AG09319 (cell line): Measurements from ENCODE around the gene ACBD5.
A peak's percentile ranks its signal among the peaks of the same experiment; 100 is the strongest.

Experiments used
- DNase-seq: peaks from one replicate; pipeline ENCODE4 v3.0.0-alpha.2; 2010; ENCODE audit warnings: low read depth; ENCODE audit errors: extremely low read depth
- TF ChIP-seq, protein P1 (sequence below): IDR thresholded peaks from 2 replicates; pipeline ENCODE4 v1.5.1; 2011; ENCODE audit warnings: low read depth, mild to moderate bottlenecking, inconsistent platforms, low read length, moderate library complexity

ACBD5 gene

GRCh38 chr10:27235706-27236105, 4.9 kb downstream of the ACBD5 start:
- DNase-seq = no peak
- TF ChIP-seq, protein P1, sequence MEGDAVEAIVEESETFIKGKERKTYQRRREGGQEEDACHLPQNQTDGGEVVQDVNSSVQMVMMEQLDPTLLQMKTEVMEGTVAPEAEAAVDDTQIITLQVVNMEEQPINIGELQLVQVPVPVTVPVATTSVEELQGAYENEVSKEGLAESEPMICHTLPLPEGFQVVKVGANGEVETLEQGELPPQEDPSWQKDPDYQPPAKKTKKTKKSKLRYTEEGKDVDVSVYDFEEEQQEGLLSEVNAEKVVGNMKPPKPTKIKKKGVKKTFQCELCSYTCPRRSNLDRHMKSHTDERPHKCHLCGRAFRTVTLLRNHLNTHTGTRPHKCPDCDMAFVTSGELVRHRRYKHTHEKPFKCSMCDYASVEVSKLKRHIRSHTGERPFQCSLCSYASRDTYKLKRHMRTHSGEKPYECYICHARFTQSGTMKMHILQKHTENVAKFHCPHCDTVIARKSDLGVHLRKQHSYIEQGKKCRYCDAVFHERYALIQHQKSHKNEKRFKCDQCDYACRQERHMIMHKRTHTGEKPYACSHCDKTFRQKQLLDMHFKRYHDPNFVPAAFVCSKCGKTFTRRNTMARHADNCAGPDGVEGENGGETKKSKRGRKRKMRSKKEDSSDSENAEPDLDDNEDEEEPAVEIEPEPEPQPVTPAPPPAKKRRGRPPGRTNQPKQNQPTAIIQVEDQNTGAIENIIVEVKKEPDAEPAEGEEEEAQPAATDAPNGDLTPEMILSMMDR = no peak

GRCh38 chr10:27230022-27230421, 10.6 kb downstream of the ACBD5 start:
- TF ChIP-seq, protein P1 = no peak
- no peak for DNase-seq

GRCh38 chr10:27225642-27226257, 14.8 kb downstream of the ACBD5 start:
- TF ChIP-seq, protein P1 = no peak
- no peak for DNase-seq

DNA sequence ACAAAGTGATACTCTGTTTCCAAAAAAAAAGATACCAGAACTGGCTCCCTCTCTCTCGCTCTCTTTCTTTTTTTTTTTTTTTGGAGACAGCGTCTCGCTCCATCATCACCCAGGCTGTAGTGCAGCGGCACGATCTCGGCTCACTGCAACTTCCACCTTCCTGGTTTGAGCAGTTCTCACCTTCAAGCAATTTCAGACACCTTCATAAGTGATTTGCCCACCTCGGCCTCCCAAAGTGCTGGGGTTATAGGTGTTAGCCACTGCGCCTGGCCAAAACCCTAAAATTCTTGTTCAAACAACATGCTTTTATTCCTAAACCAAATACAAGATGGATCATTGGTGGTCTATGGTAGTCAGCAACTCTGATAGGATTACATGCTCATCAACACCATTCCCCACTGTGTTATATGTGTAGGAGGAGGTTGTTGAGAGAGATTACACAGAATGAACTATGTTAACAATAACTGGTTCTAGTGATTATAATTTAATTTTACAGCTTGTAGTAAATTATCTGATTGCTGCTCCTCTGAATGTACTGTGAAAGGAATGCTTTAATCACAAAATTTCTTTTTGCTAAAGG, 15.5 kb downstream of the ACBD5 start:
- no peak for DNase-seq
- TF ChIP-seq, protein P1 = no peak

- no peak for DNase-seq
- TF ChIP-seq, protein P1 = peak; percentile 50
These were observed 16.6 kb downstream of the ACBD5 start for GRCh38 chr10:27223964-27224363.

DNA sequence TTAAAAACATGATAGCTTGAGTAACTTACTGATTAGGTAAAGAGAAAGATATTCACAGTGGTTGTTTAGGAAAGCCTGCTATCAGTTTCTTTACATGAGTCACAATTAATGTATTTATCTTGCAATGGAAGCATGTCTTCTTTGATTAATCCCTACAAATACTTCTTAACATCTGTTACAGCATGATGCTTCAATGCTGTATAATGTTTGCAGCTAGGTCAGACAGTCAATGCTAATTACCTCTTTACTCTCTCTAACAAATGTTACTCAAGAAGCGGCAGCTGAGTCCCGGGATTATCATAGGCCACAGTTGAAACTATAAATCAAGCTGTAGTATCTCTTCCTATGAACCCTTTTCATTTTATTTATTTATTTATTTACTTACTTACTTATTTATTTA, 33.2 kb downstream of the ACBD5 start:
- DNase-seq = no peak
- TF ChIP-seq, protein P1 = no peak

DNA sequence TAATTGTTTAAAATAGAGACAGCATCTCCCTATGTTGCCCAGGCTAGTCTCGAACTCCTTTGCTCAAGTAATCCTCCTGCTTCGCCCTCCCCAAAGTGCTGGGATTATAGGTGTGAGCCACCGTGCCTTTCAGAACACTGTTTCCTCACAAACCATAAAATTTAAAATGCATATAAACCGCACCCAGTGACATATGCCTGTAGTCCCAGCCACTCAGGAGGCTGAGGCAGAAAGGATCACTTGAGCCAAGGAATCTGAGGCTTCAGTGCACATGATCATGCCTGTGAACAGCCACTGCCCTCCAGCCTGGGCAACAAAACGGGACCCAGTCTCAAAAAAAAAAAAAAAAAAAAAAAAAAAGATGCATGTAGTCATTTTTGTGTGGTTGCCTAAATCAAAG, 36.8 kb downstream of the ACBD5 start:
- DNase-seq = no peak
- TF ChIP-seq, protein P1 = no peak
